COLO668 (cell line): ENCODE results near the gene SPATA4.

Experiments
- DNase-seq: peaks from one replicate; lab custom pipeline; 2025; ENCODE audit not compliant: unreplicated experiment; lab: John Stamatoyannopoulos, UW

Gene SPATA4

GRCh38 chr4:176189891-176190795, 5.2 kb downstream of the SPATA4 start:
- no peak for DNase-seq

- DNase-seq: no peak
Measured at GRCh38 chr4:176188654-176189053, 6.7 kb downstream of the SPATA4 start.

GRCh38 chr4:176187624-176188023, 7.8 kb downstream of the SPATA4 start:
- no peak for DNase-seq

GRCh38 chr4:176186671-176187395, 8.6 kb downstream of the SPATA4 start:
- no peak for DNase-seq

- DNase-seq: no peak
Measured at GRCh38 chr4:176186067-176186466, 9.3 kb downstream of the SPATA4 start.

- no peak for DNase-seq
Measured at GRCh38 chr4:176185051-176185450, 10.3 kb downstream of the SPATA4 start.

- DNase-seq: no peak
Measured at GRCh38 chr4:176163041-176163440, 32.3 kb downstream of the SPATA4 start.

GRCh38 chr4:176156656-176157055, 38.7 kb downstream of the SPATA4 start:
- no peak for DNase-seq

GRCh38 chr4:176153124-176153523, 42.3 kb downstream of the SPATA4 start:
- no peak for DNase-seq

- DNase-seq: no peak
Measured at GRCh38 chr4:176150704-176151103, 44.7 kb downstream of the SPATA4 start.

GRCh38 chr4:176150356-176150682, 45.1 kb downstream of the SPATA4 start:
- DNase-seq: no peak

- no peak for DNase-seq
Measured at GRCh38 chr4:176149680-176150355, 45.6 kb downstream of the SPATA4 start.

- no peak for DNase-seq
Measured at GRCh38 chr4:176142253-176142652, 53.1 kb downstream of the SPATA4 start.

GRCh38 chr4:176139518-176139917, 55.9 kb downstream of the SPATA4 start:
- DNase-seq: no peak

- no peak for DNase-seq
Measured at GRCh38 chr4:176137631-176138030, 57.8 kb downstream of the SPATA4 start.

- no peak for DNase-seq
Measured at GRCh38 chr4:176134670-176135069, 60.7 kb downstream of the SPATA4 start.
